Retina (tissue), 1 donor: Measurements from ENCODE around the gene SEL1L2.

Experiments
- DNase-seq: peaks from one replicate; pipeline ENCODE4 v3.0.0-alpha.2; 2016

The SEL1L2 gene

DNA sequence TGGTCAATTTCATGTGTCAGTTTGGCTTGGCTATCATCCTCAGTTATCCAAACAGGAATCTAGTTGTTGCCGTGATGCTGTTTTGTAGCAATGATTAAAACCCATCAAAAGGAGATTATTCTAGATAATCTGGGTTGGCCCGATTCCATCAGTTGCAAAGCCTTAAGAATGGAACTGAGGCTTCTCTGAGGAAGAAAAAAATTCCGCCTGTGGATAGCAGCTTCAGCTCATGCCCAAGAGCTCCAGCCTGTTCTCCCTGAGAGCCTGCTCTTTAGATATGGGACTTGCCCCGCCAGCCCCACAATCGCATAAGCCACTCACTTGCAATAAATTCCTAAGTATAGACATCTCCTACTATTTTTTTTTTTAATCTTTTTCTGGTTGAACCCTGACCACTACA lies 61.5 kb downstream of the SEL1L2 start:
- DNase-seq = no peak

DNA sequence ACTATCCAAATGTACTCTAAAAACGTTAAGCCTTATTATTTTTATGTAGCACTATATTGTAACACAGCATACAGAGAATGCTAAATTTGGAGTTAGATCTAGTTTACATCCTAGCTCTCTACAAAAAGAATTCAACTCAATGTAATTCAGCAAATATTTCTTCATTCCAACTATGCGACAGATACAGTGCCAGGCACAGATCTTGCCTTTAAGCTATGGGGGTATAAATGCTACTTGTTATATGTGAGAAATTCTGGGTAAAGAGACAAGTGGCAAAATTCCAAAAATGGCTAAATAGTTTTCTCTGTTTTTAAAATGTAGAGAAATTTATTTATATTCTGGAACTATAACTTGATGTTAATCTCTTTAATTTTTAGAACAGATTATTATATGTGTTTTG lies 63.2 kb downstream of the SEL1L2 start:
- DNase-seq = no peak

DNA sequence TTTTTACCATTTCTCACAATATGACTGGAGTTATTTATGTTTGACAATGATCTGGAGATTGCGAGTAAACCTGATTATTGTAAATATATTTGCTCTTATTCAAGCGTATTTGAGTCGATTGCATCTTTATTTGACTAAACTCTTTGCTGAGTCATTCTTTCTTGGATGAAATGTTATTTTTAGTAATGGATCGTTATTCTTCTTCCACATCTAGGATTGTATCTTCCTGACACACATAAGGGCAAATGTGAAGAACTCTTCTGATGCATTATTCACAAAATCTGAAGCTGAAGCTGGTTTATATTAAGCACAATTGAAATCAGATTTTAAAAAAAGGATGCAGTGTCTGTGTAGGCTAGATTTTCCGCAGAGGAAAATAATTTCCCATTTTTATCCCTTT lies 68.2 kb downstream of the SEL1L2 start:
- no peak for DNase-seq

DNA sequence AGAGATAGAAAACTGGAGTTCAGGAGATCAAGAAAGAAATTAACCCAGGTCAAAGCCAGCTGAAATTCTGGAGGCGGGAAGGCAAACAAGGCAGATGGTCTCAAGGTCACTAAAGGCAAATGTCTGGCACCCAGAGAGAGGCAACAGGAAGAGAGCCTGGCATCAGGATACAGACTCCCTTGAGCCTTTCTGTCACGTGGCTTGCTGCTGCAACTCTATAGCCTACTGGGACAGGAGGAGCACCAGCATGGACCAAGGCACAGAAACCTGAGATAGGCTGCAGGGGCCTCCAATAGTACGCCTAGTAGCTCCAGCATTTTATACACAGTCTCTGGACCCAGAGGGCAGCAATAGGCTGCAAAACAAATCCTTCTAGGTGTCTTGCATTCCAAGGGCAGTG lies 75.1 kb downstream of the SEL1L2 start:
- no peak for DNase-seq

DNA sequence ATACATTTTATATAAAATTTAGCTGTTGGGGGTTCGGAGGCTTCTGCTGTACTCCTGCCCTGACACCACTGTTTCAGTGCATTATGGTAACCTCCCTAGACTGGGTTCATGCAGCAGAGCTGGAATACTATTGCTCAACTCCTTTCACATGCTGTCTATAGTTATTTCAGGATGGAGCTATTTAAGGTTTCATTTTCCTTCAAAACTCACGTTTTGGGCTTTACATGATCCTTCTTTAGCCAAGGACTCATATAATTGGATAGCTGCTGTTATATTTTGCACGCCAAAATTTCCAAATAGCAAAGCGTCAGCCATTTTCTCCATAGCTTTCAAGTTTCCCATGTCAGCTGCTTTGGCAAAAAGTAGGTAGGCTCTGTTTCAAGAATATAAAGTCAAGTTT lies 76.8 kb downstream of the SEL1L2 start:
- DNase-seq = no peak

DNA sequence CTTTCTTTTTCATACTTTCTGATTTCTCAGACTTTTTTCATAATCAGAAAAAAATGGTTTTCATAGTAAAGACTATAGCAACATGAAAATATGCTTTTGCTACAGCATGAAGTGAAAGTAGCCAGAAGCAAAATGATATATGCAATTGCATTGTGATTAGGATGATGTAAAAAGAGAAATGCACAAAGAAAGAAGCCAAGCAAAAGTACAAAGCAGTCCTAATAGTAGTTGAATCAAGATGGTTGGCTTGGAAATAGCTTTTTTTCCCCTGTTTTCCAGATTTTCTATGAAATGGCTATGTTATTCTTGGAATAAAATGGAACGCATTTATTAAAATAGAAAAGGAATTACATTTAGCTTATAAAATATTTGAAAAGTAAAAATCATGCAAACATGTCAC lies 77.3 kb downstream of the SEL1L2 start:
- no peak for DNase-seq

DNA sequence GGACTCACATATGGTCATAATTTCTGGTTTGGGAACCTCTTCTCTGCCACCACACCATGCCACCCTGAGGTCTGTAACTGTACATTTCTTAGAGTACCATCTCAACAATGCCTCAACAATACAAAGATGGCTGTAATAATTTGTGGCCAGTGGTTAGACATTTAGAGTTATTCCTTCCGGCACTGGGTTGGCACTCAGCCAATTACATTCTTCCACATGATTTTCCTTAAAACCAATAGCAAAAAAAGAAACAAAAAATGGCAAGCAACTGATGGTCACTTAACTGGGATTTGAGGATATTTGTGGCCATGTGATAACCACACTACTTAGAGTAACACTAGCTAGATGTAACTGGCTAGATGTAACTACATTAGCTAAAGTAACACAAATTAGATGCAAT lies 79.9 kb downstream of the SEL1L2 start:
- DNase-seq = no peak

DNA sequence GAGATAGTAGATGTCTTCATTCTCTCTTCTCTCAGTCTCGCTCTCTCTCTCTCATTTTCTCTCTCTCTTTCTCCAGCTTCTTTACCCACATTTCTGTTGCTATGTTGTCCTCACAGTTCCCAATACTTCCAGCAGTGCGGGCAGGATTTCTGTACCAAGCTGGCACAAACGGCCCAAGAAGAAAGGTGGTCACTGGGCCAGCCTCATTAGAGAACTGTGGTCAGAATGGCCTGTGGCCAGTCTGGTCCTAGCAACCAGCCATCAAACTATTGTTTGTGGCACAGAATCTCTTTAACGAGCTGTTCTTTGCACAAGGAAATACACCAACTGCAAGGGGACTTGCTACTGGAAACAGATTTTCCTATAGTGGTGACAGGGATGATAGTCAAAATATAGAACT lies 81.3 kb downstream of the SEL1L2 start:
- no peak for DNase-seq

DNA sequence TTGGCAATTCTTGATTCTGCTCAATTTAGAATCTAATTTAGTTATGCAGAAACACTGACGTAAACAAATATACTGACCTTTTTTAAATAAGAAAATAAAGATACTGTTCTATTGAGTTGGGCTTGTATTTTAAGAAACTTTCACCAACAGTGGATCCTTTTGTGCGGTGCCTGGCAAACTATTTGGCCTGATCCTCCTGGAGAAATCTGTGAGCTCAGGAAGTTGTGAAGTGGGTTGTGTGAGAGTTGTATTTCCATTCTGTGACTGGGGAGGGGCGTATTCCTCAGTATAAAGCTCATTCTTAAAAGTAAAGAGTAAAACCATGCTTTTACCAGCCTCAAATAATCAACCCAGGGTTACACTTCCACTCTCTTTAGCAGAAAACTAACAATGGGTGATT lies 85.6 kb downstream of the SEL1L2 start:
- DNase-seq = no peak

DNA sequence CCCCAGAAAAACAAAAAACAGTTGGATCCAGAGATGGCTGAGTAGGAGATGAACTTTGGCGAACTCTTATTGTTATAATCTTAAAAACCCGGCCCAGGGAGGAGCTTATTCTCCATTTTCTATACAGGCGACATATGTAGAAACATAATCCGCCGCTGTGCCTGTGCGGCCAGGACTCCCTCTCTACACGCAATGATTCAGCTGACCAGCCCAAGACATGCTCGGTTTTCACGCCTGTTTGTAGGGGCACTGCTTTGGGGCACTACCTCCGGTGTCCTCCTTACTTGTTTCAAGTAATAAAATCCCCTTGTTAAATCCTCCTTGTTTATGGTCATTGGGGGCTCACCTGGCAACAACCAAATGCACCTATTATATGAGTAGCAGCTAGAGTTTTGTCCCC lies 89.9 kb downstream of the SEL1L2 start:
- no peak for DNase-seq

DNA sequence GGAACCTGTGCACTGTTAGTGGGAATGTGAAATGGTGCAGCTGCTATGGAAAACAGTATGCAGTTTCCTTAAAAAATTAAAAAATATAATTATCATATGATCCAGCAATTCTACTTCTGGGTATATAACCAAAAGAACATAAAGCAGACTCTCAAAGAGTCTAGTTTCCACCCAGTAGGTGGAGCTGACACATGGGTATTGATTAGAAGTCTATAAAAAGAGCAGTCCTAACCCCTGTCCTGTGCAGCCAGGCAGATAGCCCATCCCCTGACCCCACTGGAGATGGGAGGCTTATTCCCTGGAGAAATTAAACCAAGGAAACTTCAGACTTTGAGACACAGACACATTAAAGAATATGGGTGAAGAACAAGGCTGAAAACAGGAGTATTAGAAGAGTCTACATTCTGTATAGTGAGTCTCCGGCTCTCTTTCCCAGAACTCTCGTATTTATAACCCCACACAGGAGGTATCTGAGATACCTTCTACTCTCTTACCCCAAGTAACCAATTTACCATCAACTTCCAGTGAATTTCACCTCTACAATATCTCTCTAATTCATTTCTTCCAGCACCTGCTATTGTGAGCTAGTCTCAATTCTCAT lies 92.3 kb downstream of the SEL1L2 start:
- no peak for DNase-seq

DNA sequence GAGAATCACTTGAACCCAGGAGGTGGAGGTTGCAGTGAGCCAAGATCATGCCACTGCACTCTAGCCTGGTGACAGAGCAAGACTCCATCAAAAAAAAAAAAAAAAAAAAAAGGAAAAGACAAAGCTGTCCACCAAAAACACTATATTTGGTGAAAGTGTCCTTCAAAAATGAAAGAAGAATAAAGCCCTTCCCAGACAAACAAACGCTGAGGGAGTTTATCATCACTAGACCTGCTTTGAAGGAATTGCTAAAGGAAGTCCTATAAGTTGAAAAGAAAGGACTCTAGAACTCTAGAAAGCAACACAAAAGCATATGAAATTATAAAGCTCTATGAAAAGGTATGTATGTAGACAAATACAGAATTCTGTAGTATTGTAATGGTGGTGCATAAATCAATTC lies 98.8 kb downstream of the SEL1L2 start:
- no peak for DNase-seq

DNA sequence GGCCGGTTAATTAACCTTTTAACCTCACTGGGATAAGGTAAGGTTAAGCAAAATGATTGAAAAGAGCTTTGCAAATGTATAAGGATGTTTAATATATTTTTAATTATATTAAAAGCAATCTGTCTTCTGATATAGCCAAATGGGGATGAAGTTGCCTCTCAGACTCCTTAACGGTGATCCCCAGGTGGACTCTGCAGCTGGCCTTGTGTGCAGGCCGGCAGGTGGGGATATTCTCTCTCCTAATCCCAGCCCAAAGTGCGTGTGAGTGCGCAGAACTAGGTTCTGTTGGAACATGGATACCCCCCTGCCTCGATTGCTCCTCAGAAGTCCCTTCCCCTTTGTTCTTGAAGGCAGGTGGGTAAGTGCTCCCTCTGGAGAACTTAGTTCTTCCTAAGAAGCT lies 105.6 kb downstream of the SEL1L2 start:
- no peak for DNase-seq

DNA sequence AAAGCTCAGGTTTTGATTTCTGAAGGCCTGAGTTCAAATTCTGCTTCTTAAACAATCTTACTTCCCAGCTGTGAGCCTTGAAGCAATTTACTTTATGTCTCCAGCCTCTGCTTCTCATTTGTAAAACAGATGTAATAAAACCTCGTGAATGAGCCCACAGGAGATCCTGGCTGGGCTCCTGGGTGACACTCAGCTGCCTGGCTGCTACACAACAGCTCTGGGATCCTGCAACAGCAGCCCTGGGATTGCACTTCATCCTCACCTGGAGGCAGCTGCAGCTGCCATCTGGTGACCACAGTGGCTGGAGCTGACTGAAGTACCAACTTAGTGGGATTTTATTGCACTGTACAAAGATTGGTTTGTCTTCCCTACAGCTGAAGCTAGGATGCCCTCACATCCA lies 107.0 kb downstream of the SEL1L2 start:
- no peak for DNase-seq

DNA sequence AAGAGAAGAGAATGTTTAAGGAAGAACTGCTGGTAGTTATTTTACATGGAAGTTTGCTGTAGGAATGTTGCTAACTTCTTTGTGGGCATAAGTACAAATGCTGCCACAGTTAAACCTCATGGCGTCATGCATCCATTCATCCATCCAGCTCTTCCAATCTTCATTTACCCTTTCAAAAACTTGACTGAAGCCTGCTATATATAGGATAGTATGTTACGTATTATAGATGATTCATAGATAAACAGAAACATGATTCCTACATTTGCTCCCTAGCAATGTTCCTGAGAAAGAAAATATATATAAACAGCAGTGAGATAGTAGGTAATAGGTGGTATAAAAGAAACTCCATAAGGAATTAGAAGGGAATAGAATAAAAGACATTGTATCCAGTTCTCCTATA lies 111.8 kb downstream of the SEL1L2 start:
- DNase-seq = no peak

DNA sequence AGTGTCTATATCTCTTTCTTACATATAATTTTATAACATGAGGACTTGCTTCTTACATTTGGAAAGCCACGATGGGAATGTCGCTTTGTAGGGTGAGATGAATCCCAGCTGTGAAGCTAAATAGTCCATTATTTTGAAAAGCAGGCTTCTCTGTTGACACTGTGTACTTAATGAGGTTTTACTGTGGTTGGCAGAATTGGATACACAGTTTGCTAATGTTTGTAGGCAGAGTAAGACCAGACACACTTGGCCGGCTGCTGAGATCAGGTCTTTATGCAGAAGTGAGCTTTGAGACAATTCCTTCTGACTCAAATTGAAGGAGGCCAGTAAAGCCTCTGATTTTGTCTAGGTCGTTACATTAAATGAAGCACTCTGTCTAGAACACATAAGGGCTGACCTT lies 112.6 kb downstream of the SEL1L2 start:
- no peak for DNase-seq

DNA sequence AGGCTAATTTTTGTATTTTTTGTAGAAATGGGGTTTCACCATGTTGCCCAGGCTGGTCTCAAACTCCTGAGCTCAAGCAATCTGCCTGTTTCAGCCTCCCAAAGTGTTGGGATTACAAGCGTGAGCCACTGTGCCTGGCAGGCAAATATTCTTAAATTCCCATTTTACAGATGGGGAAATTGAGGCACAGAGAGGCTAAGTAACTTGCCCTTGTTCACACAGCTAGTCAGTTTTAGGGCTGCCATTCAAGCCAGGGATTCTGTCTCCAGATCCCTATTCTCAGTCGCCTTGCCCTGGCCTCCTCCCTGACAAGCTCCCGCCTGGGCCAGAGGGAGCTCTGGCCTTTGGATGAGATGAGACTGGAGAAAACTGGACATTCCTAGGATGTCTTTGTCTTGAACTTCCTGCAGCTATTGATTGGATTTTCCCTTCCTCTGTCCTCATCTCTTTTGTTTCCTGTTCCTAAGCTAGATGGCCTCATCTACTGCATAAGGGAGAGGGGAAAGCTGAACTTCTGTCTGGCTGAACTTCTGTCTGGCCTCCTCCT lies 115.1 kb downstream of the SEL1L2 start:
- DNase-seq = no peak

DNA sequence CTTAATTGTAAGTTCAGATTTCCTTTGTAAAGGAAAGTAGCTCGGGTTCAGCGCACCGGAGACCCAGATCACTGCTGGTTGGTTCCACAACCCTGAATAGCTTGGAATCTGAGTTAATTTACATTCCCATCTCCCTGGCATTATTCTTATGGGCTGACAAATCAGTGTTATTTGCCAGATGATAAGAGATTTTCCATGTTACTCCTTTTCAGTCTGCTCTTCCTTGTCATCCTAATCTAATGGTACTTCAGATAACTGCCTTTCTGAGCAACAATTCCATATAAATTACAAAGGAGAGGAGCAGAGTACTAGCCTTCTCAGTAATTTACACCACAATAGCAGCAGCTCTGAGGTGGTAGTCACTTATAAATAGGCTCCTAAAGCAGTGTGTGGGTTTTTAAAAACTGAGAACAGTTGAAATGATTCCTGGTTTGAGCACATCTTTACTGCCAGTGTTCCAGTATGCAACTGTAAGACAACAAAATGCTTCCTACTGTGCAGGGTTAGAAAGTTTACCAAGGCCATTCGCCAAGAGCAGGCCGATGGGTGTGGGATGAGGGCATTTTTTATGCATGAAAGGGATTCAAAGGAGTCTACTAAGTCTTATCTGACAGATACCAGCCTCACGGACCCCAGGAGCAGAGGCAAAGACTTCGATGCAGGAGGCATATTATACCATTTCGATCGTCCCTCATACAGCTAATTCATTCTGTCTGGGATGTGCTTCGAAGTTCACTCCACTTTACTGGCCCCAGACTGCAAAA lies 115.8 kb downstream of the SEL1L2 start:
- no peak for DNase-seq

DNA sequence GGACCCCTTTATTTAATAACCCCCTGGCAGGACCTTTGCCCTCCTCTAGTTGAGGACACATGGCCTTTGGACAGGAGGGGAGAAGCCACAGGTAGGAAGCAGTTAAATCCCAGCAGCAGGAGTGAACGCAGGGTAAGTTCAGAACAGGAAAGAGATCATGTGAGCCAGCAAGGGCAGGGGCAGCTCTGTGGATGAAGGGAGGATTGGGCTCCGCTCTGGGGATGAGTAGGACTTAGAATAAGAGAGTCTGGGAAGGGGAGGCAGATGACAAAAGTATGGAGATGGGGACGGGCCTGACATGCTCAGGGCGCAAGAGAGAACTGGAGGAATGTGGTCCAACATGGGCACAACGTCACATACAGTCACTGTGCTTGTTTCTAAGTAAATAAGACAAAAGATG lies 116.6 kb downstream of the SEL1L2 start:
- DNase-seq = no peak

DNA sequence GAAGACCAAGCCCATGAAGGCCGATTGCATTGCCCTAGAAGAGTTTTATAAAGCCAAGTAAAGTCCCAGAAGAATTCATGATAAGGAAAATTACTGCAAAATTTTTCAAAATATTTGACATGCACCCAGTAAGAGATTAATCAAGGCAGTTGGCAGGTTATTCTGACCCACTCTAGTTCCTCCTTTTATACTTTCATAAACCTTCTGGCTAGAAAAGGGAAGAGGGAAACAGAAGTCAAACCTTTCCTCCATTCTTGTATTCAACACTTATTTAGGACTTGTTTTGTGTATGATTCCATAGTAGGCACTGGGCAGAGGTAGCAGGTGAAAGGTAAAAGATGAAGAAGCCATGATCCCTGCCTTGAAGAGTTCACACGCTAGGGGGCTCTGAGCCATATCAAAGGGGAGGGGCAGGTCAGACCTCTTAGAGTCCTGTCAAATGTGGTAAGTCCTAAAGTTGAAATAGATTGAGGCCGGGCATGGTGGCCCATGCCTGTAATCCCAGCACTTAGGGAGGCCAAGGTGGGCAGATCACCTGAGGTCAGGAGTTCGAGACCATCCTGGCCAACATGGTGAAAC lies 120.2 kb downstream of the SEL1L2 start:
- no peak for DNase-seq

DNA sequence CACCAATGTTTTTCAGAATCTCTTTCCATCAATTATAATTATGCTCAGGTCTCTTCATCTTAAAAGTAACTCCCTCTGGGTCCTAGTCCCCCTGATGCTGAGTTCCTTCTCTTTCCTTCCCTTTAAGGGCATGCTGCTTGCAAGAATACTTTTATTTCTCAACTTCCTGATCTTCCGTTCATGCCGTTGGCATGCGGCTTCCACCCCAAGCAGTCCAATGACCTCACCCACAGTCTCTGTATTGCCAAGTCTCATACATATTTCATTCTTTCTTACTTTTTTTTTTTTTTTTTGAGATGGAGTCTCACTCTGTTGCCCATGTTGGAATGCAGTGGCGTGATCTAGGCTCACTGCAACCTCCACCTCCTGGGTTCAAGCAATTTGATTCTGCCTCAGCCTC lies 122.1 kb downstream of the SEL1L2 start:
- no peak for DNase-seq

DNA sequence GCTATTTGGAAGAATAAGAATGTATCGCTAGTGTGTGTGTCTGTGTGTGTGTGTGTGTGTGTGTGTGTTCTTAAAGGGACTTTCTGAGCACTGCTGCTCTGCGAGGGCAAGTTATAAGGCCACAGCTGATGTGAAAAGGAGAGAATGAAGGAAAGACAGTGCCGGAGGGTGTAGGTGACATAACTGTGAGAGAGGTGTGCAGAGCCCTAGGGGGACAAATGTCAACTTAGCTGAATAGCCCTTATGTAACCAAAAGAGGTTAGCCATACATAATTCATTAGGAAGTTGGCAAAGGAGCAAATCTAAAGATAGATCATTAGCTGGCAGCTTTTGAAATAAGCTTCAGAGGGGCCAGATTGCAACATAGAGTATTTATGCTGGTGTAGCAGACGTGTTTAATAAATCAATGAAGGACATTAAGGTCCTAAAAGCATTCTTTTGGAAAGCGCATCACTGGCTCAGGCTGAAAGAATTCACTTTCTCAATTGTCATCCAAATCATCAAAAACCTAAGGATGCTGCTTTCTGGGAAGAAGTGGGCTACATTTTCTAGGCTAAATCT lies 124.5 kb downstream of the SEL1L2 start:
- no peak for DNase-seq

DNA sequence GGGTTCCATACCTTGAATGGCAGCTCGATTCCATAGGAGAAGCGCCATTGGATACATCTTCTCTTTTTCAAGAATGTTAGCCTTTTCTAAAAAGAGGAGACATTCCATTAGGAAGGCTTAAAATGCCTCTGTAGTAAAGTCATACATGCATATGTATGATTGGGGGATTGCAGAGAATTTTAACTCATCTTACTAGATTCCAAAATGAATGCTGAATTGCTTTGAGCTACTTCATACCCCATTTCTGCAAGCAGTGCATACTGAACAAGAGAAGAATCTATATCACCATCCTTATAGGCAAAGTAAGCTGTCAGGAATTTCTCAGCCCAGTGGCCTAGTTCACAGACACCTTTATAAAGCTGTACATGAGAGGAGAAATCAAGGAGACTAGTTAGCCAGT lies 125.3 kb downstream of the SEL1L2 start:
- no peak for DNase-seq

DNA sequence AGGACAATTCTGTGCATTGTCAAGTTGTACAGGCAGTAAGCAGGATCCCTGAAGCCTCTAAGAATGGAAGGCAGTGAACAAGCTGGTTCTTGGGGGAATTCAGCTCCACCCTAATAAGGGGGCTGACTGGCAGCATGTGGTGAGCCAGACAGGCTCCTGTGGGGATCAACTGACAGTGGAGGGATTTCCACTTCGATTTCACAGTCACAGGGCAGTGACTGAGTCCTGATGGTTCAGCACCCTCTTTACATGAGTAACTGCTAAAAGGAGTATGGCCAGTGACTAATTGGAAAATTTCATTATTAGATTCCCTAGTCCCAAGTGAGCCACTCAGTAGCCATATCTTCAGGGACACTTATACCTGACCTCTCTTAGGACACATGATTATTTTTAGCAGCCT lies 127.2 kb downstream of the SEL1L2 start:
- DNase-seq = no peak
